Right atrium auricular region (tissue), 2 donors: ENCODE data around the gene COX6B2. TPM values are rescaled to one million over a fixed set of nuclear protein-coding genes. Genes with fewer than 3 reads are reported as not detected.
"Not testable (repeated sequence)": the region's sequence is repeated elsewhere in the genome, so short reads cannot be mapped to it uniquely, and the experiment has no call there.

Experiments
- DNase-seq: peaks from one replicate; pipeline ENCODE4 v3.0.0-alpha.2; 2019; ENCODE audit warnings: low spot score
- H3K27ac ChIP-seq, 2 donors: fragments of 200-600 bp; sonication (generic); 1 replicate in 1 of 2; 2 replicates in 1 of 2; pipeline ENCODE4 v1.5.1; 2016 to 2019
- H3K27me3 ChIP-seq, 2 donors: fragments of 200-600 bp; sonication (generic); one replicate each; pipeline versions ENCODE4 v1.5.1 to v1.6.0; 2017 to 2019
- H3K36me3 ChIP-seq: fragments of 200-600 bp; sonication (generic); one replicate; pipeline ENCODE4 v1.5.1; 2016
- H3K4me1 ChIP-seq, 2 donors: fragments of 200-600 bp; sonication (generic); one replicate each; pipeline versions ENCODE4 v1.5.1 to v1.6.0; 2017 to 2019
- H3K4me3 ChIP-seq, 2 donors: fragments of 200-600 bp; sonication (generic); 1 replicate in 1 of 2; 2 replicates in 1 of 2; pipeline ENCODE4 v1.5.1; 2017 to 2019; ENCODE audit warnings: mild to moderate bottlenecking in 1 of 2, moderate library complexity in 1 of 2
- H3K9me3 ChIP-seq, 2 donors: fragments of 200-600 bp; sonication (generic); one replicate each; pipeline ENCODE4 v1.5.1; 2019
- total RNA-seq, 2 donors: library from RNA; depleted of rRNA; stranded (reverse); fragments of >200 nt; gene quantifications; one replicate each; pipeline ENCODE4 v1.1.0, GENCODE V29; 2016
- TF ChIP-seq, protein P1 (sequence below), 2 donors: fragments of 200-600 bp; sonication (generic); IDR thresholded peaks; one replicate each; pipeline ENCODE4 v1.5.1; 2019; ENCODE audit warnings: antibody characterized with exemption in 2 of 2

Gene COX6B2, protein sequence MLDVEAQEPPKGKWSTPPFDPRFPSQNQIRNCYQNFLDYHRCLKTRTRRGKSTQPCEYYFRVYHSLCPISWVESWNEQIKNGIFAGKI
- total RNA-seq = not detected

DNA sequence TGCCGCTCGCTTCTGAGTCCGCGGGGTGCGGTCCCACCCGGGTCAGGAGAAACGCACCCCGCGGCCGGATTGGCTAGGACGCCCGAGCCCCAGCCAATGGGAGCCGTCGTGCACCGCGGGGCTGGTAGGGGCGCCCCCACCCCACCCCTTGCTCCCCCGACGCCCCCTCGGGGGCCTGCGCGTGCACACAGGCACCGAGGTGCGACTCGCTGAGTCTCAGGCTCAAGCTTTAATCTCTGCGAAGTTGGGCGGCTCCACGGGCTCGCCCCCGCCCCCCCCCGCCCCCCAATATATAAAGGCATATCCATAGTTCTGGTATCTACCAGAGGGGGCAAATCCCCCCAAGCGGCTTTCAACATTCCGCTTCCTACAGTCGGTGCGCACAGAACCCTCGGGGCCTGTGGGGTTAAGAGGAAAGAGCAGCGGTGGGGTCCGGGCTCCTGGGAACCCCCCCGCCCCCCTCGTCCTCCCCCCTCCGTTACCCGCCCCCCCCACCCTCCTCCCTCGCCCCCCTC, at the start of gene COX6B2:
TSS of gene COX6B2 (minus strand) at position 22 of the 515 bp plus-strand sequence. CDS start 198 bp downstream, outside the sequence.
- no peak for DNase-seq
- peak within 1 kb of the TSS; percentile 18 to 45 for H3K4me3 ChIP-seq

DNA sequence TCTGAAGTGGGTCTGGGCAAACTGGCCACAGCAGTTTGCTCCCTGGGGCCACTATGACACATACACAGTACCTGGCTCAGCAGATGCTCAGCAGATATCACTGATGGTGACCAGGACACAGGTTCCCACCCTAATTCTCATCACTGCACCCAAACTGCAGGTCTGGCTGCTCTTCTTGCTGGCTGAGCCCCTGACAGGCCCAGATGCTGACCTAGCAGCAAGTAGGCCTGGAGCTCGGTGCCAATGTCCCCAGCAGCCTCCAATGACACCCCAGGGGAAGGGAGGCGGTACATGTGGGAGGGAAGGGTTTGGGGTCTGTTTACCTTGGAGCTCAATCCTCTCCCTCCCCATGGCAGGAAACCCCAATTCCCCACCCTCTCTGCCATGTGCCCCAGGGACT, 48.0 kb upstream of the COX6B2 start:
- Histone ChIP-seq H3K9me3 (no peaks in the 10 kb centered on the region), H3K4me3 (no peak overlapping the region), H3K4me1 (peaks cover 0 to 15% of the 10 kb centered on the region in 2 donors), H3K36me3 (peaks cover 54% of the 10 kb centered on the region), H3K27me3 (no peaks in the 10 kb centered on the region), H3K27ac (no peak overlapping the region)
- no peak for DNase-seq
- TF ChIP-seq, protein P1, sequence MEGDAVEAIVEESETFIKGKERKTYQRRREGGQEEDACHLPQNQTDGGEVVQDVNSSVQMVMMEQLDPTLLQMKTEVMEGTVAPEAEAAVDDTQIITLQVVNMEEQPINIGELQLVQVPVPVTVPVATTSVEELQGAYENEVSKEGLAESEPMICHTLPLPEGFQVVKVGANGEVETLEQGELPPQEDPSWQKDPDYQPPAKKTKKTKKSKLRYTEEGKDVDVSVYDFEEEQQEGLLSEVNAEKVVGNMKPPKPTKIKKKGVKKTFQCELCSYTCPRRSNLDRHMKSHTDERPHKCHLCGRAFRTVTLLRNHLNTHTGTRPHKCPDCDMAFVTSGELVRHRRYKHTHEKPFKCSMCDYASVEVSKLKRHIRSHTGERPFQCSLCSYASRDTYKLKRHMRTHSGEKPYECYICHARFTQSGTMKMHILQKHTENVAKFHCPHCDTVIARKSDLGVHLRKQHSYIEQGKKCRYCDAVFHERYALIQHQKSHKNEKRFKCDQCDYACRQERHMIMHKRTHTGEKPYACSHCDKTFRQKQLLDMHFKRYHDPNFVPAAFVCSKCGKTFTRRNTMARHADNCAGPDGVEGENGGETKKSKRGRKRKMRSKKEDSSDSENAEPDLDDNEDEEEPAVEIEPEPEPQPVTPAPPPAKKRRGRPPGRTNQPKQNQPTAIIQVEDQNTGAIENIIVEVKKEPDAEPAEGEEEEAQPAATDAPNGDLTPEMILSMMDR (IDR thresholded peaks at IDR 0.05) = no peak

More for the DNA sequence above, at the start of gene COX6B2:
- H3K36me3 ChIP-seq = no peaks in the 10 kb centered on the region
- TF ChIP-seq, protein P1 (IDR thresholded peaks at IDR 0.05) = no peak
- H3K9me3 ChIP-seq = no peaks in the 10 kb centered on the region
- H3K27ac ChIP-seq = no peak within 1 kb of the TSS
- H3K27me3 ChIP-seq = peaks cover 21 to 33% of the 10 kb centered on the region in 2 donors
- peaks cover 0 to 23% of the 10 kb centered on the region in 2 donors for H3K4me1 ChIP-seq

DNA sequence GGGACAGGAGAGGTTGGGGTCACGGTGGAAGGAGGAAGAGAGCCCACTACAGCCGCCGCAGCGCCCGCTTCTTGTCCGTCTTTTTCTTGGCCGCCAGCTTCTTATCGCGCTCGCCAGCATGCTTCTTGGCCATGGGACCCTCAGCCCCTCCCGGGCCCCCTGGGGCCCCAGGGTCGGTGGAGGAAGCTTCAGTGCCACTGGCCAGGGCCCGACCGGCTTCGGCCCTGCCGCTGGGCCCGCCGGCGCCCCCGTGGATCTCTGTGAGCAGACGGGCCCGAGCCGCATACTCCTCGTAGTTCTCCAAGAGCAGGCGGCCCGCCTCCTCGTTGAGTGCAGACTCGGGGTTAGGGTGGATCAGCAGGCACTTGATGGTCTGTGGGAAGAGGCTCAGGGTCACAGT, 46.9 kb upstream of the COX6B2 start:
- not testable (repeated sequence) for H3K4me1 ChIP-seq, H3K27me3 ChIP-seq, DNase-seq, H3K9me3 ChIP-seq, H3K4me3 ChIP-seq, H3K27ac ChIP-seq
- H3K36me3 ChIP-seq = peaks cover 54% of the 10 kb centered on the region

DNA sequence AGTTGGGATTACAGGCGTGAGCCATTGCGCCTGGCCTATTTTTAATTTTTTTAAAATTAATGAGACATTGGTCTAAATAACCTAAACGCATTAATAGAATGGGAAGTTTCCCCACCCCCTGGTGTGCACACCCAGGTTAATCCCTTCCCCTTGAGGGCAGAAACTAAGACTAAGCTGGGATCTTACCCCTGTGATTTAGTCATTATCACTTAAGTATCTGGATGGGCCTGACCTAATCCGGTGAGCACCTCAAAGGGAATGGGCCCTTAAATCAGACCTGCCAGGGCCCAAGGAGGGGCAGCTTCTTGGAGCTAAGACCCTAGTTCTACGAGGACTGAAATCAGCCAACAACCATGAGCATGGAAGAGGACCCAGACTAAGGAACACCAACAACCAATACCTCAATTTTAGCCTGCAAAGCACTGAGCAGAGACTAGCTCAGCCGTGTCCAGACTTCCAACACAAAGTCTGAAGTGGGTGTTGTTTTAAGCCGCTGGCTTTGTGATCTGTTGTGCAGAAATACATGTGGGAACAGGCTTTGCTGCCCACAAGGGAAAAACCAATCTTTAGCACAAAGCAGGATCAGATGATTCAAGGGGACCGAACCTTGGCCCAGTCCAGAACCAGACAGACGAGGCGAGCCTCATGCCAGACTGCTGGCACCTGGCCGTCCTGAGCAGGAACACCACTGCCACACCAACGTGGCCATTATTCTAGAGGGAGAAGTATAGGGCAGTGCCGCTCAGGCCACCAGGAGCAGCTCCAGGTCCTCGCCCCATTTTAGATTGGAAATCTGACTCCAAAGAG, 46.0 kb upstream of the COX6B2 start:
- TF ChIP-seq, protein P1 (IDR thresholded peaks at IDR 0.05) = no peak
- Histone ChIP-seq H3K4me3 (no peak overlapping the region), H3K27ac (no peak overlapping the region), H3K36me3 (peaks cover 47% of the 10 kb centered on the region), H3K4me1 (no peaks in the 10 kb centered on the region), H3K27me3 (no peaks in the 10 kb centered on the region), H3K9me3 (no peaks in the 10 kb centered on the region)
- no peak for DNase-seq

DNA sequence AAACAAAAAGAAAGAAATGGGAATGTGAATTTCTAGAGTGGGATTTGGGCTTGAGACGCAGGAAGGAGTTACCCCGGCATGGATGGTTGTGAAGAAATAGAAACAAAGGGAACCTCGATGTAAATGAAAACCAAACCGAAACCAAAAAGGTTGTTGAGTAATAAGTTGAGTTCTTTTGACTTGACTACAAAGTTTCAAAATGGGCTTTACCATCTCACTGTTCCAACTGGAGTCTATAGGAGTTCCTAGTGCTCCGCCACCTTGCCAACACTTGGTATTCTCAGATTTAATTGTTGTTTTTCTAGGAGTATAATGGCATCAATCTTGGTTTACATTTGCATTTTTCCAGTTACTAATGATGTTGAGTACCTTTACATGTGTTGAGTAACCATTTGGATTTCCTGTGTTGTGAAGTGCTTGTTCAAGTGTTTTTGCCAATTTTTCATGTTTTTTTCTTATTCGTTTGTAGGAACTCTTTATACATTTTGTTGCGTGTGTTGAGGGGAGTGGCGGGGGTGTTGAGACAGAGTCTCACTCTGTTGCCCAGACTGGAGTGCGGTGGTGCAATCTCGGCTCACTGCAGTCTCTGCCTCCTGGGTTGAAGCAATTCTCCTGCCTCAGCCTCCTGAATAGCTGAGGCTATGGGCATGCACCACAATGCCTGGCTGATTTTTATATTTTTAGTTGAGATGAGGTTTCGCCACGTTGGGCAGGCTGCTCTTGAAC, 43.8 kb upstream of the COX6B2 start:
- Histone ChIP-seq H3K27me3 (no peaks in the 10 kb centered on the region), H3K4me3 (no peak overlapping the region), H3K36me3 (peaks cover 35% of the 10 kb centered on the region), H3K4me1 (no peaks in the 10 kb centered on the region), H3K9me3 (no peaks in the 10 kb centered on the region), H3K27ac (no peak overlapping the region)
- no peak for DNase-seq
- TF ChIP-seq, protein P1 (IDR thresholded peaks at IDR 0.05) = no peak
